HUES64 (cell line): ENCODE results near the gene ABHD2.

Source experiments
- H3K27ac ChIP-seq: 2 replicates; pipeline ENCODE4 v1.7.0; 2013; ENCODE audit warnings: low read depth, low read length, inconsistent platforms
- H3K27me3 ChIP-seq: 2 replicates; pipeline ENCODE4 v1.6.1; 2013; ENCODE audit warnings: mild to moderate bottlenecking, low read length; ENCODE audit not compliant: insufficient read depth
- H3K36me3 ChIP-seq: 2 replicates; pipeline ENCODE4 v1.6.1; 2013; ENCODE audit warnings: mild to moderate bottlenecking, low read length; ENCODE audit not compliant: insufficient read depth
- H3K4me1 ChIP-seq: 2 replicates; pipeline ENCODE4 v1.6.1; 2013; ENCODE audit warnings: mild to moderate bottlenecking, low read length, moderate library complexity; ENCODE audit not compliant: insufficient read depth
- H3K4me3 ChIP-seq: 2 replicates; pipeline ENCODE4 v1.5.1; 2013; ENCODE audit warnings: mild to moderate bottlenecking, low read length, moderate library complexity
- H3K9ac ChIP-seq: 2 replicates; pipeline ENCODE4 v1.6.1; 2013; ENCODE audit warnings: mild to moderate bottlenecking, low read depth, low read length
- H3K9me3 ChIP-seq: 2 replicates; pipeline ENCODE4 v1.6.1; 2013; ENCODE audit warnings: low read depth, low read length; ENCODE audit not compliant: insufficient read depth
- WGBS: fragments of 150-250, 120-280 bp; methylation state at CpG from one replicate; pipeline ENCODE4 v1.1.7; 2013; ENCODE audit warnings: missing lambda C conversion rate; 5-methylcytosine and 5-hydroxymethylcytosine counted together

ABHD2 gene

DNA sequence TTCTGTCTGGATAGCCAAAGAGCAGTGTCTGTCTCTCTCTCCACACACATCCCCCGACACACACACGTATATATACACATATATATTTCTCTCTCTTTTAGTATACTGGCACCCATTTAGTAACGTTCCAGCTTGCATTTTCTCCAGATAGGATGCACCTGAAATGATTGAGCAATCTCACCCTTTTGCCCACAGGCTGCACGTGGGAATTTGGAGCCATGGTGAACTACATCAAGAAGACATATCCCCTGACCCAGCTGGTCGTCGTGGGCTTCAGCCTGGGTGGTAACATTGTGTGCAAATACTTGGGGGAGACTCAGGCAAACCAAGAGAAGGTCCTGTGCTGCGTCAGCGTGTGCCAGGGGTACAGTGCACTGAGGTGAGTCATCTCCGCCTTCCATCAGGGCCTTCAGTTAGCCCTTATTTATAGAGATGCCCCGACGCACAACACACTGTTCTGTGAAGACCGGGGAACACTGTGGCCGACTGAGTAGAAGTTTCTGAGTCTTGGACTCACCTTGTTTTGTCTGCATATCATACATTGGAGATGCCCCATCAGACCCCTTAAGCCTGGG lies 87.4 kb downstream of the ABHD2 start:
- Histone ChIP-seq H3K4me3 (no peak overlapping the region), H3K9me3 (no peaks in the 10 kb centered on the region), H3K27me3 (no peaks in the 10 kb centered on the region), H3K9ac (no peak overlapping the region), H3K27ac (no peak overlapping the region), H3K36me3 (no peaks in the 10 kb centered on the region), H3K4me1 (peaks cover 3% of the 10 kb centered on the region; the same call in 1 of the 2 replicates)
- 92% methylated on average over 13 of the region's 13 CpGs for WGBS

GRCh38 chr15:89177116-89177515 lies 88.9 kb downstream of the ABHD2 start:
- no peak overlapping the region for H3K27ac ChIP-seq
- H3K9me3 ChIP-seq, result no peaks in the 10 kb centered on the region
- peaks cover 3% of the 10 kb centered on the region; the same call in 1 of the 2 replicates for H3K4me1 ChIP-seq
- 97% methylated on average over 12 of the region's 12 CpGs for WGBS
- no peaks in the 10 kb centered on the region for H3K36me3 ChIP-seq
- H3K27me3 ChIP-seq, result no peaks in the 10 kb centered on the region
- H3K4me3 ChIP-seq, result no peak overlapping the region
- H3K9ac ChIP-seq, result no peak overlapping the region

GRCh38 chr15:89177633-89178306 lies 89.5 kb downstream of the ABHD2 start:
- 21% methylated on average over 6 of the region's 6 CpGs for WGBS
- Histone ChIP-seq H3K9ac (peak overlapping the region; percentile 9; the same call in 1 of the 2 replicates), H3K9me3 (no peaks in the 10 kb centered on the region), H3K27me3 (no peaks in the 10 kb centered on the region), H3K4me1 (peaks cover 3% of the 10 kb centered on the region; the same call in 1 of the 2 replicates), H3K27ac (no peak overlapping the region), H3K36me3 (no peaks in the 10 kb centered on the region), H3K4me3 (no peak overlapping the region)

GRCh38 chr15:89178307-89178977 lies 90.2 kb downstream of the ABHD2 start:
- Histone ChIP-seq H3K9ac (no peak overlapping the region), H3K27me3 (no peaks in the 10 kb centered on the region), H3K4me3 (no peak overlapping the region), H3K27ac (no peak overlapping the region), H3K4me1 (peaks cover 3% of the 10 kb centered on the region; the same call in 1 of the 2 replicates), H3K9me3 (no peaks in the 10 kb centered on the region), H3K36me3 (no peaks in the 10 kb centered on the region)
- WGBS, result 89% methylated on average over 11 of the region's 11 CpGs

DNA sequence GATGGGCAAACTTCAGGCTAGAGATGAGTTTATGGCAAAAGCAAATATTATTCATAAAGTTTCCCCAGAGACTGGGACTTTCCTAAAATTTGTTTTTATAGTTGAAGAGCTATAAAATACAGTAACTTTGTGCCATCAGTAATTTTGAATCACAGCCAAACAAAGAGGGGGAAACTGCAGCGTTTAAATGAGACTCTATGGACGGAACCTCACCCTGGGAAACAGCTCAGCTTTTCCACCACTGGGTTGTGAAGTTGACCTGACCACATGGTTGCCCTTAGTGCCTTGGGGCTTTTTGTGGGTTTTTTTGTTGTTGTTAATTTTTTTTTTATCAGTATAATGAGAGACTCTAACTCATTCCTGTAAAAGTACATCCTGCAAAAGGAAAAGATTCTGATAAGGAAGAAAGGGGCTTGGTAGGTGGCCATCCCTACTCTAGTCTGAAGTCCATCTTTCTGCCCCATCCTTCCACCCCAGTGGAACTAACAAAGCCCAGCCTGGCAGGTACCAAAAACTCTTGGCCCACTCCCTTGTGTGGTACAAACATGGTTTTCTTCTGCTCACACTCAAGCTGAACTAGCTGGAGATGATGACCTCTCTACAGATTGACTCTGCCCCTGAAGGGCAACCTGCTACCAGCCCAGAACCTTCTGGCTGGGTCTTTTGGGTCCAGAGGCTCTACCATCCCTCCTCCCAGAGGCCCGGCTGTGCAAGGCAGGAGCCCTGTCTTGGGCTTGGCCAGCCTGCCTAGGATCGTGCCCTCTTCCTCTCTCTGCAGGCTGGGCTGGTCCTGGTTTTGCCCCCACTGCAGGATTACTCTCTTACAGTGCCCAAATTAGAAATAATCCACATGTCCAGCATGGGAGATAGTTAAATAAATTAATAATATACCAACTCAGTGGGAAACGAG lies 92.0 kb downstream of the ABHD2 start:
- H3K4me3 ChIP-seq, result no peak overlapping the region

GRCh38 chr15:89184357-89184756 lies 96.1 kb downstream of the ABHD2 start:
- 0 out of 2 replicates have a peak, but pooled peaks cover 6% of the 10 kb centered on the region for H3K36me3 ChIP-seq
- no peak overlapping the region for H3K4me3 ChIP-seq
- no peak overlapping the region for H3K27ac ChIP-seq
- no peaks in the 10 kb centered on the region for H3K9me3 ChIP-seq
- no peak overlapping the region for H3K9ac ChIP-seq
- no peaks in the 10 kb centered on the region for H3K27me3 ChIP-seq
- H3K4me1 ChIP-seq, result no peaks in the 10 kb centered on the region
- WGBS, result 89% methylated on average over 6 of the region's 6 CpGs

More for the DNA sequence above, 92.0 kb downstream of the ABHD2 start:
- 79% methylated on average over 4 of the region's 5 CpGs for WGBS
- Histone ChIP-seq H3K4me1 (peaks cover 3% of the 10 kb centered on the region; the same call in 1 of the 2 replicates), H3K27me3 (no peaks in the 10 kb centered on the region), H3K9me3 (no peaks in the 10 kb centered on the region), H3K9ac (no peak overlapping the region), H3K27ac (no peak overlapping the region), H3K36me3 (no peaks in the 10 kb centered on the region)

GRCh38 chr15:89184886-89185526 lies 96.8 kb downstream of the ABHD2 start:
- Histone ChIP-seq H3K36me3 (0 out of 2 replicates have a peak, but pooled peaks cover 6% of the 10 kb centered on the region), H3K9ac (no peak overlapping the region), H3K4me3 (no peak overlapping the region), H3K27me3 (no peaks in the 10 kb centered on the region), H3K4me1 (no peaks in the 10 kb centered on the region), H3K27ac (no peak overlapping the region), H3K9me3 (no peaks in the 10 kb centered on the region)
- WGBS, result 93% methylated on average over 12 of the region's 12 CpGs

- WGBS, result 91% methylated on average over 6 of the region's 6 CpGs
- H3K36me3 ChIP-seq, result peaks cover 6% of the 10 kb centered on the region; the same call in 1 of the 2 replicates
Observed at GRCh38 chr15:89186803-89187202, 98.5 kb downstream of the ABHD2 start.

GRCh38 chr15:89187301-89187985 lies 99.2 kb downstream of the ABHD2 start:
- 95% methylated on average over 9 of the region's 9 CpGs for WGBS
- Histone ChIP-seq H3K9me3 (no peaks in the 10 kb centered on the region), H3K4me1 (no peaks in the 10 kb centered on the region), H3K9ac (no peak overlapping the region), H3K27ac (no peak overlapping the region), H3K27me3 (no peaks in the 10 kb centered on the region), H3K36me3 (peaks cover 6% of the 10 kb centered on the region; the same call in 1 of the 2 replicates), H3K4me3 (no peak overlapping the region)

More at GRCh38 chr15:89186803-89187202, 98.5 kb downstream of the ABHD2 start:
- no peak overlapping the region for H3K27ac ChIP-seq
- H3K4me1 ChIP-seq, result no peaks in the 10 kb centered on the region
- no peak overlapping the region for H3K9ac ChIP-seq
- H3K4me3 ChIP-seq, result no peak overlapping the region
- H3K9me3 ChIP-seq, result no peaks in the 10 kb centered on the region
- H3K27me3 ChIP-seq, result no peaks in the 10 kb centered on the region

DNA sequence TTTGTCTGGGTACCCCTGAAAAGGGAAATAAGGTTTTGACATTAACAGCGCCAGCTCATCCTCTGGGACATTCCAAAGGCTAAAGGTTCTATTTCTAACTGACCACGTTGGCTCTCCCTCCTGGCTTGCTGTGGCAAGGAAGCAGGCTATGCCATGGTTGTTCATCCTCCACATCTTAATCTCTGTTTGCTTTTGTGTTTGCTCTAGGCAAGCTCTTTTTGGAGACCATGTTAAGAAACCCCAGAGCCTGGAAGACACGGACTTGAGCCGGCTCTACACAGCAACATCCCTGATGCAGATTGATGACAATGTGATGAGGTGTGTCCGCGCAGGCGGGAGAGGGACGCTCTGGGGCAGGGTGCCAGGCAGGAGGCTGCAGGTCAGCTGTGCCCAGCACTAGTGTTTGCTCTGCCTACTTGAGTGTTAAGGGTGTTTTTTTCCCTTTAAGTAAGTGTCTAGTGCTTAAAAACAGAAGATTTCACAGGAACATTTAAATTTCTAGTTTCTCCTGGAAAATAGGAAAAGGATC lies 99.8 kb downstream of the ABHD2 start:
- no peak overlapping the region for H3K9ac ChIP-seq
- 94% methylated on average over 8 of the region's 8 CpGs for WGBS
- H3K36me3 ChIP-seq, result peaks cover 11% of the 10 kb centered on the region; the same call in 1 of the 2 replicates
- H3K4me3 ChIP-seq, result no peak overlapping the region
- no peaks in the 10 kb centered on the region for H3K9me3 ChIP-seq
- H3K27me3 ChIP-seq, result no peaks in the 10 kb centered on the region
- H3K27ac ChIP-seq, result no peak overlapping the region
- no peaks in the 10 kb centered on the region for H3K4me1 ChIP-seq
